GM21367 (cell line): ENCODE data around the gene SSR1.

Experiments used
- ATAC-seq: cut with Tn5 transposase; IDR thresholded peaks from one replicate; pipeline ENCODE4 v1.9.1; 2021; ENCODE audit not compliant: unreplicated experiment

SSR1 gene

DNA sequence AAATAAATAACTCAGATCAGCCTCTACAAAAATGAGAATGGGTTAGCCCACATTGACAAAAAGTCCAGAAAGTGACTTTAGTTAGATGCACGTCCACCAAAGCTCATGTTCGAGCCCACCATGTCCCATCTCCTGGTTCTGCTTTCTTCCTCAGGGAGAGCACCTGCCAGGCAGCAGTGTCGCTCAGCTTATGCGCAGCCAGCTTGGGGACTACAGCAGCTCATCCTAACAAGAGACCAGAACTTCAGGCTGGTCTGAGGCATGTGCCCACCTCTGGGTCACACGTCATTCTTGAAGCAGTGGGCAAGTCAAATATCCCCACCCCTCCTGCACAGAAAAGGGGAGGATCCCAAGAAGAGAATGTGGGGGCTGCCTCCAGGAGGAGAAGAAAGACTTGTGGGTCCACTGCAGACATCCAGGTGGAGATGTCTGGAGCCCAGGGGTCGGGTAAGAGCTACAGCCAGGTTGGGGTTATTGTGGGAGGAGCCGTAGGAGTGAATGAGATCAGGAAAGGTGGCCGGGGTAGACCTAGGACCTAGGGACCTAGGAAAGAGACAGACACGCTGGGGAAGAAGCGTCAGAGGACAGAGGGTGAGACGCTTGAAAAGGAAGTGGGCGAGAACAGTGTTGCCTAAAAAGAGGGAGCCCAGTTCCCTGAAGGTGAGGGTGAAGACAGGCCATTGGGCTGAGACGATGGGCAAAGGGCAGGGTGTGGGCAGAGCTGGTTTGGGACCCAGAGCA, 52.5 kb downstream of the SSR1 start:
- ATAC-seq = no peak

DNA sequence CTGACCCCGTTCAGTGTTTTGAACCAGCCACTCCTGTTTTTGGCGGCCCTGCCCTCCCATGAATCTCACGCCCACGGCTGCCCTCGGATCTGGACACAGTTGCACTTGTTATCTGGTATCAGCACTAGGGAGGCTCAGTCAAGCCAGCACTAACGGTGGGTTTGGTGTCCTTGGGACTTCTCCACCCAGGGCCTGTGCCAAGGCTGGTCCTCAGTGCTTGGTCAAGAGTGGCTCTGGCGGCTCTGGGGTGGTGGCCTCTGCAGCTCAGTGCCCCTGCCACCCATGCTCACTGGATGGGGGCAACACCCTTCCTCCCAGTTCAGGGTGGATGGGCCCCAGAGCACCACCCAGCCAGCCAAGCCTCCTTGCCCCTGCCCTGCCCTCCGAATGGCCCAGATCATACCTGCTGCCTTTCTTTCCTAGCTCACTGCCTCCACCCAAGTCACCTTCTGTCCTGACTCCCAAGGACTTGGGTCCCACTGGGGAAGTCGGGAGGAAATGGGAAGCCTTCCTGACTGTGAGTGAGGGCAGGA, 54.7 kb downstream of the SSR1 start:
- ATAC-seq = no peak

DNA sequence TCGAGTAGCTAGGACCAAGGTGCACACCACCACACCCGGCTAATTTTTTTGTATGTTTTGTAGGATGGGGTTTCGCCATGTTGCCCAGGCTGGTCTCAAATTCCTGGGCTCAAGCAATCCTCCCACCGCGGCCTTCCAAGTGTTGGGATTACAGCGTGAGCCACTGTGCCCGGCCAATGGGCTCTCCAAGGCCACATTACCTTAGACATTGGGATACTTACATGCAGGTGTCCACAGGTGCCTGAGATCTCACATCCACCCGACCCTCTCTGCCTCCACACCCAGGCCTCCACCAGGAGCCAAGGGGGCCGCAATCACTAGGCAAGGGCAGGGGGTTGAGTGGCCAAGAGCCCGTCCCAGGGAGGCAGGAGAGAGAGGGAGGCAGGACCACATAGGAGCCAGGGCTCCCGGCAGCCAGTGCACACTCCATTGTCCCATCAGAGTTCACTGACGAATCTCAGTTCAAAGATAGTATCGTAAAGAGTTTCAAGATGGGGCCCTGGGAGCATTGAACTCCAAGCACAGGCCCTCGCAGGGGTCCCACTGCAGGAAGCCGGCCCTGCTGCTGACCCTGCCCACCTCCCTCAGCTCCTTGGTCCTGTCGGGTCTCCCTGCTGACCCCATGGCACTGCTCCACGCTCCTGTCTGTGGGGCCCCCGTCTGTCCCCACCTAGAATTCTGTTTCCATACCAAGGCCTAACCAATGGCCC, 55.3 kb downstream of the SSR1 start:
- ATAC-seq = no peak

DNA sequence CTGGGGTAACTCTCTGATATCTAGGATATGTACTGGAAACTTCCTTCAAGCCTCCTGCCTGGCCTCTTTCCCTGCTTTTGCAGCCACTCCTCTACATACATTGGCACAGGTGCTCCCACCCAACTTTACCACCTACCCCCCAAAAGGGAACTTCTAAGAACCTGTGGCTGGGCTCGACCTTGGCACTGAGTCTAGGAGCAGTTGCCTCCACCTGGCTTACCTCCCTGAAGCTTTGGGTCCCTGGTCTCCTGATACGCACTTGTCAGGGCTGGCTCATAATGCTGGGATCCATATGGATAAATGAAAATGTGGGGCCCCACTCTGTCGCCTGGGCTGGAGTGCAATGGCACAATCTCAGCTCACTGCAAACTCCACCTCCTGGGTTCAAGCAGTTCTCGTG, 56.2 kb downstream of the SSR1 start:
- no peak for ATAC-seq

DNA sequence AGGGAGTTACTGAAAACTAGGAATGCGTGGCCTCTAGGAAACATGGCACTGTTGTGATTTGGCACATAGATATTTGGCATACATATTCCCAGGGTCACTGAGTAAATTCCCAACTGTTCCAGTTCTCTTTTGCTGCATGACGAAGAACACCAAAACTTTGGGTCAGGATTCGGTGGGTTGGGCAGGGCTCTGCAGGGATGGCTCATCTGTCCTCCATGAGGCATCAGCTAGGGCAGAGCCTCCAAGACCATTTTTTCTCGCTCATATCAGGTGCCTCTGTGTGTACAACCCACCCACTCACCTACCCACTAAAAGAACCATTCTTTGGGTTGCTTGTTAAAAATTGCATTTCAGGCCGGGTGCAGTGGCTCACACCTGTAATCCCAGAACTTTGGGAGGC, 57.1 kb downstream of the SSR1 start:
- no peak for ATAC-seq

DNA sequence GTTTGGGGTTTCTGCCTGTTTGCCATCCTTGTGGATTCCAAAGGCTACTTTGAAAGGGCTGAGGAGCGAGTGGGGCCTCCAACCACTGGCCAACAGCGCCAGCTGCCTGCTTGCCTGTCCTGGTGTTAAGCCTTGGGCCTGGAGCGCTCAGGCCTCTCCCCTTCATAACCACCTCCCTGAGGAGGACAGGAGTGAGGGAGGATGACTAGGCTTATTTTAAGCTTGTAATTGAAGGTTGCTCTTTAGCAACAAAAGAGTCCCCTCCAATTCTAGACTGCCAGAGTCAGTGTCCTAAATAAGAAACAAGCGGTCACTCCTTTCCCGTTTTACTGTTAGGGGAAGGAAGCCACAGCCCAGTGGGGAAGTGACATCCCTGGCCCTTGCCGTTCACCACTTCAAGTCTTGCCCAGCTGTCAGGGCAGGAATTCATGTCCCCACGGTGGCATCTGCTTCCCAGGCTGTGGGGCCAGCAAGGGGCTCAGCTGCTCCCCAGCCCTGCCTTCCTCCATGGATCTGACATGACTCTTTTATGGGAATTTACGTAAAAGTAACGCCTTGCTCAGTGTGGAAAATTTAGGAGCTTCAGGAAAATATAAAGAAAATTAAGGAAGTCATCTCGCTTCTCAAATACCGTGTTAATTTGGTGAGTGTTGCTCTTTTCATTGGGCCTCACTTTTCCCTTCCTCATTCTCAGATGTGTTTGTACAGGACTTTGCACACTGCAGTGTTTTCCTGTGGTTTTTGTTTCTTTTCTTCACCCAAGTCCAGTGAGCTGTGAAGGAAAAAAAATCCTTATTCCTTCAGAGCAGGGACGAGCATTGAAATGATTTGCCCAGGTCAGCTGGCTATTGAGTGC, 57.8 kb downstream of the SSR1 start:
- no peak for ATAC-seq

DNA sequence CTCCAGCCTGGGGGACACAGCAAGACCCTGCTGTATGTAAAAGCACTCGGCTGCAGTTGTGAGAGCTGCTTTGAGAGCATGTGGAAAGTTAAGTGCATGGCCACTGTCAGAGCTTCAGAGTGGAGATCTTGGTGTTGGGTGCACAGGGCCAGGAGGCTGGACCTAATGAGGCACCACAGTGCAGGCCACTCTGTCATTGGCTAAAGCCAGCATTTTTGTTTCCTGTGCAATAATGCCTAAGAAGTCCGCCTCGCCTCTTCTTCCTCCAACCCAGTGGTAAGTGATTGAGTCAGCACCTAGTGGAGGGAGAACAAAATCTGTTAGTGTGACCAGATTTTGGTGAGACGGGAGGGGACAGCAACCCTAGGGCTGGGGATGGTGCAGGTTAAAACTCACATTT, 60.6 kb downstream of the SSR1 start:
- ATAC-seq = no peak

DNA sequence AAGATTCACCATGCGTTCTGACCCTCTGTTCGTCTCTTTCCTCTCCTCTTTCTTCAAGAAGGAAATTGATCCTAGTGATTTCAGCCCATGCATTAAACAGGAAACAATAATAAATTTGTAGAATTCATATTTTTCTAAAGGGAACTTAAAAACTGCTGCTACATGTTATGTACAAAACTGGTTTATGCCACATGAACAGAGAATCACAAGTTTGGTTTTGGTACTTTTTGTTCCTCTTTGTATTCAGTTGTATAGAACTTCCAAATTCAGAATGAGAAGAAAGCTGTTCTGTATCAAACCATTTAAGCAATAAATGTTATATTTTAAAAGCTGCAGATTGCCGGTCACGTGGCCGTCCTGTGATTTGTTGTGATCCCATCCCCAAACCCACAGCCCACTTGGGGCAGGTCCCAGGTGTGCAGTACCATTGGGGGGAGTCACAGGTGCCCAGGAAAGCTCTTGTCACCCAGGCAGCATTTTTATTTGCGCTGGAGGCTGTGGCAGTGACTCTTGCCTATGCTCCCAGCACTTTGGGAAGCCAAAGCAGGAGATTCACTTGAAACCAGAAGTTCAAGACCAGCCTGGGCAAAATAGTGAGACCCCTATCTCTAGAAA, 61.2 kb downstream of the SSR1 start:
- no peak for ATAC-seq

DNA sequence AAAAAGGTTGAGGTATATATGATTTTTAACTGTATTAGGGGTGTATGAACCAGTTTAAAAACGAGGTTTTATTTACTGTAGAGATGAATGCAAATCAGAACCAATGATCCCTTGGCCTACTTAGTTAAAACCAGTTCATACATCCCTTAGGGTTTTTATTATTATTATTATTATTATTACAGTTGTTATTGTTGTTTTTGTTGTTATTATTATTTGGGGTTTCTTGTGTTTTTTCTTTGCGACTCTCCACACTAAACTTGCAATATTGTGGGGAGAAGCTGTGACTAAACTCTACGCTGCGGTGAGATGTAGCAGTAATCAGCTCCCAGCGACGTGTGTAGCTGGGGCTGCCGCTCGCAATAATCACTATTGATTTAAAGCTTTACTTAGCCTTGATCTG, 62.2 kb downstream of the SSR1 start:
- ATAC-seq = no peak

DNA sequence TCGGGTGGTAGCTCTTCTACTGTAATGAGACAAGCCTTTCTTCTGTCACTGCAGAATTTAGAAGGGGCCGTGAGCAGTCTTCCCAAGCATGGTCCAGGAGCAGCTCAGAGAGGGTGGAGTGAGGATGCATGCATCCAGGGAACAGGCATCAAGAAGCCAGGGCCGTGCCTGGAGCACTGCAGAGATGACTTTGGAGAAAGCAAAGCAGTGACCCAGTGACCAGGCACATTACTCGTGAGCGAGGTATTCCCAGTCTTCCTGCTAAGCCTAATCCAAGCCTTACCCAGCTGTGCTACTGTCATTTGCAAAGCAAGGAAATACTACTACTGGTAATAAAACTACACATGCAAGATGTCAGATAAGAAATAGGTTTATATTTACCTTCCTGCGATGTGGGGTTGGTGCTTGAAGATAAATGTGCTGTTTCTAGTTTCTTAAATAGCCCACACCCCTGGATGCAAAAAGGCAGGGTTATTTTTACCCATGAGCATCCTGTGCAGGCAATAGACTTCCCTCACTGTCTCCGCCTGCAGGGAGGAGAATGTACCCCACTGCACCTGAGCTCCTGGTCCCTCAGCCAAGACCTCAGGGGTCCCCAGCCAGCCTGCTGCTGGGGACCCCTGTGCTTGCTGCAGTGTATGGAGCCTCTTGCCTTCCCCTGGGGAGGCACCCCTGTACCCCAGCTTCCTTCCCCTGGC, 62.9 kb downstream of the SSR1 start:
- no peak for ATAC-seq

DNA sequence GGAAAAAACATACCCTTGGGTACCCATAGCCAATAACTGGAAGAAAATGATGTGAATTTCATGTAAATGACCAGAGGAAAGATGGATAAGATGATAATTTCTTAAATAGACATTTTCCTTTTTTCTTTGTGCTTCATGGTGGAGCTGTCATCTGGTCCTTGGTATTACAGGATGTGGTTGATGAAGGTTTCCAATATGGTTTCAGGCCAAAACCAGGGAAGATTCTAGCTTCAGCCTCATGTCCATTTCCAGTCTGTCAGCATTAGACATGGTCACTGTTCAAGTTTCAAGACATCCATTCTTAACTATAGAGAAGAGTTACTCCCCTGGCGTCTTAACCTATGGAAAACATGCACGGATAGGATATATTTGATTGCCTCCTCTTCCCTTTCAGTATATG, 63.6 kb downstream of the SSR1 start:
- no peak for ATAC-seq

DNA sequence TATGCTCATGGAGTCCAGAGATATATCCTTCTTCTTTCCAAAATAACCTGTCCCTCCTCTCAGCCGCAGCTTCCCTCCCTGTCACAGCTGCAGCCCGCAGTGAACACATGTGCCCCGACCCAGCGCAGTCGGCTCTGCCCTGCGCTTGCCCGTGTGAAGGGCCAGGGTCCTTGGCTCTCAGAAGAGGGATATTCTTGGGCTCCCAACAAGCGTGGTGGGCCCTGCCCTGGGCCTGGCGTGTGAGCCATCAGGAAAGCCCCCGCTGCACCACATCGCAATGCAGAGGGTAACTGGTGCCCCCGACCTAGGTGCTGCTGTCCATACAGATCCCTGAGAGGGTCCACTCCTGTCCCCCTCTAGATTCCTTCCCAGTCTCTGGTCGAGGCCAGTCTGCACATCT, 65.2 kb downstream of the SSR1 start:
- no peak for ATAC-seq

DNA sequence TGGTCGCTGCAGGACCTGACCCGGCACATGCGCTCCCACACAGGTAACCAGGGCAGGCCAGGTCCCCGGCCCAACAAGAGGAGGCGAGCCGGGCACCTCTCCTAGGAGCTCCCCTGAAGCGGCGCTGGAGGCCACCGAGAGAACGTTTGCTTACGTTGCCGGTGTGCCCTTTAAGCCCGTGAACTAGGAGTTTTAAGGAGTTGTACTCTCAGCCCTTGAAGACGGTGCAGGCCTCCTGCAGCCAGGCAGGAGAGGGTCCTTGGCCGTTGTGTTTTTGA, 65.9 kb downstream of the SSR1 start:
- no peak for ATAC-seq

DNA sequence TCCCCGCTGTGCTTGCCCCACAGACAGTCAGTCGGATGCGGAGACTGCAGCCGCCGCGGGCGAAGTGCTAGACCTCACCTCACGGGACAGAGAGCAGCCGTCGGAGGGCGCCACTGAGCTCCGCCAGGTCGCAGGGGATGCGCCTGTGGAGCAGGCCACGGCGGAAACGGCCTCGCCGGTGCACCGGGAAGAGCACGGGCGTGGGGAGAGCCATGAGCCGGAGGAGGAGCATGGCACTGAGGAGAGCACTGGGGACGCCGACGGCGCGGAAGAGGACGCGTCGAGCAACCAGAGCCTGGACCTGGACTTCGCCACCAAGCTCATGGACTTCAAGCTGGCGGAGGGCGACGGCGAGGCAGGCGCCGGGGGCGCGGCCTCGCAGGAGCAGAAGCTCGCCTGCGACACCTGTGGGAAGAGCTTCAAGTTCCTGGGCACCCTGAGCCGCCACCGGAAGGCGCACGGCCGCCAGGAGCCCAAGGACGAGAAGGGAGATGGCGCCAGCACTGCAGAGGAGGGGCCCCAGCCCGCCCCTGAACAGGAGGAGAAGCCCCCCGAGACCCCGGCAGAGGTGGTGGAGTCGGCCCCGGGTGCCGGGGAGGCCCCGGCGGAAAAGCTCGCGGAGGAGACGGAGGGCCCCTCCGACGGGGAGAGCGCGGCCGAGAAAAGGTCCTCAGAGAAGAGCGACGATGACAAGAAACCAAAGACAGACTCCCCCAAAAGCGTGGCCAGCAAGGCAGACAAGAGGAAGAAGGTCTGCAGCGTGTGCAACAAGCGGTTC, 66.4 kb downstream of the SSR1 start:
- no peak for ATAC-seq

DNA sequence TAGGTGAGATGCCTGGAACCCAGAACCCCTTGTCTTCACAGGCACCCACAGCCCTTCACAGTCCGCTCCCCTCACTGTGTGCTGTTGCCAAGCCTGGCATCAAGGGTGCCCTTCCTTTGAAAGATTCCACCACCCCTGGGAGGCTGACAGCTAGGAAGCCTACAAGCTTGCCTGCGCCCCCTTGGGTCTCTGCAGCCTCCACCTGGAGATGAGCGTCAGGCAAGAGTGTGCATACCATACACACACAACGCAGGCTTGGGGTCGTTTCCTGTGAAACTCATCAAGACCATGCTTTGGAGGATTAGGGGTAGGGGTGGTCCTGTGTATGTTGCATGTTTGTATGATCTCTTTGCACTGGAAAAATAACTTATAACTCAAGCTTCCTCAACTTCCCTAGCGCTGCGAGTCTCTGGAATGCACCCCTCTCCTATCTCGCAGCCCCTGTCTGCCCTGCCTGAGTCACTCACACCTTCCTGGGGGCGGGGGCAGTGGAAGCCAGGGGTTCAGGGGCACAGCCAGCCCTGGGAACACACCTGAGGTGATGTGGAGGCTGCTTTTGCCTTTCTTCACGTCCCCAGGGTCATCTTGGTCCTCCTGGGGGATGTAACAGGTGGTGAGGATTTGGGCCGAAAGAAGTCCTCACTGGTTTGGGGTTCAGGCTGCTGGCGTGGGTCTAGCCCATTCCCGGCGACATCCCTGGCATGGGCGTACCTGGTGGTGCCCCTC, 67.2 kb downstream of the SSR1 start:
- no peak for ATAC-seq

DNA sequence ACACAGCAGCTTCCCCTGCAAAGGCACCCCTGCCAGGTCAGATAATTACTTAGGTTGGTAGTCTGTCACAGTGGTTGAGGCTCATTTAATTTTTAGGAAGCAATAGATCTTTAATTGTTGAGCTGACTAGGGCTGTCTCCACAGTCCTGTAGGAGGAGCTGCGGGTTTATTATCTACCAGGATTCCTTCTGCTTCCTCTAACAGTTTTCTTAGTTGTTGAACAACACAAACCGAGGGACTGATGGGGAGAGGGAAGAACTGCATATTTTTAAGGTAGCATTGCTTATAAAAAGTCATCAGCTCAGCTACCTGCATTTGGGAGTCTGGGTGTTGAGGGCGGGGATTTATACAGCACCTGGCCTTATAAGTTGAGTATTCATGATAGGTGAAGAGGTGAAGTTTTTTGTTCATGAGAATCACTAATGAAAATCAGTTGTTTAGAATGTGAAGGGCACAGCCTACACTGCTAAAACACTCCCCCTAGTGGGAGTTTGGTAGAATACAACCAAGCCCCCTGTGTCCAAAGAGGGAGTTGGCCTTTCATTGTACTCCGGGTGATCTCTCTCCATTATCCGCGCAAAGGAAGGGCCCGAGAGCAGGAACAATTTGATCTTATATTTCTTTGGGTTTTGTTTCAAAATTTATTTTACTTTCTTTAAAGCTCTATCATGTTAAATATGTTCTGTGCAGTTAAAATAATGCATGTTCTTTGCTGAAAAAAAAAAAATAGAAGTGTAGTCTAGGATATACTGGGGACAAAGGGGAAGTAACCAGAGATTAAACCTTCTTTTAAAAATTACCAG, 69.6 kb downstream of the SSR1 start:
- no peak for ATAC-seq

DNA sequence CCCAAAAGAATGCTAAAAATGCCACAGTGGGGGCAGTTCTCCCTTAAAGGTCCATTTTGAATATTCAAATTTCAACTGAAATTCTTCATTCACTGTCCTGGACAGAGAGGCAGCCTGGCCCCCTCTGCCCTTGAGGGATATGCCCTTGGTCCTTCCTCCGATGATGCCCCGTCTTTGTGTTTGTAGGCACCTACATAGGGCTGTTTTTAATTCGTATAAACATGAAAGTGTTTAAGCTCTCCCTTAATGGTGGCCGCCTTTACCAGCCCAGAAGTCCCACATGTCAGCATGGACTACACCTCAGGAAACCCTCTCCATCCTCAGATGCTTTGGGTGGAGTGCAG, 70.2 kb downstream of the SSR1 start:
- no peak for ATAC-seq

DNA sequence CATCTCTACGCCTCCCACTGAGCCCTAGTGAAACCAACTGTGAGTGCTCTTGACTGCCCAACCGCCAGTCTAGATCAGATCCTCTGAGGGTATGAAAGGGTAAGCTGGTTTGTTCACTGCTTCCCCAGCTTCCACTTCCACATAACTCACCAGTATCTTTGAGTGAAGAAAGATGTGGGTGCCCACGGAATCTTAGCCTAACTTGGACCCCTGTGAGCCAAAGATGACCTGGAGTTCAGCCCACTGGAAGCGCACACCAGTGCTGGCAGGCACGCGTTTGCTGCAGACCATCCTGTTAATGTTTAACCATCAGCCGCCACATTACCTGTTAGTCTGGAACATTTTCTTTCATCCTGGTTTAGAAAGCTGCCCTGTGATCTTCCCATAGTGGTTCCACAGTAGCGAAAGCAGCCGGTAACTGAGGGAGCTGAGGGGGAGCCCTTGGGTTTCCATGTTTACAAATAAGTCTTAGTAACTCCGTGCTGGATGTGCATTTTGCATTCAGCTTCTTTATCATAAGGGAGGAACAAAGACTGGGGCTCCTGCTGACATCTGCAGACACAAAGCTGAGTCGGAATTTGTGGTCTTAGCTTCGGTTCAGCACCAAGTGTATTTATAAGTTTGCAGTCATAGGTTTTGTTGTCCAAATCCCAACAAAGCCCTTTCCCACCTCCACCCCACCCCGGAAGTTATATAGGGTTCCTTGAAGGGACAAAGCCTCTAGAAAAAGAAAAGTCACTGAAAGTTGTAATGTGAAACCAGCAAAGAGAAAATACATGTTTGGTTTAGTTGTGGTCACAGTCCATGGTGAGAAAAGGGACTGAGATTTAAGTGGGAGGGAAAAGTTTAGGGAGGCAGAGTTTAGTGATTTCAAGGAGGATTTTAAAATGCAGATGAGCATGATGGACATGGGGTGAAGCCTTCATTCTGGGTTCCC, 71.0 kb downstream of the SSR1 start:
- no peak for ATAC-seq
